ENCODE measurements around the gene TMEM134.

Gene TMEM134

GRCh38 chr11:67455054-67455453 lies 14.0 kb downstream of the TMEM134 start, which contains the start of gene CABP4:
Gene CABP4, plus strand, starts transcription at chr11:67455354. Its CDS starts 70 bp downstream, at chr11:67455424.
- no peak for DNase-seq

- DNase-seq, result no peak
These were observed 15.0 kb downstream of the TMEM134 start for GRCh38 chr11:67453816-67454732.

GRCh38 chr11:67452141-67452952 lies 16.7 kb downstream of the TMEM134 start, which contains the start of gene GPR152:
Gene GPR152, minus strand, starts transcription at chr11:67452729. Its CDS starts 5 bp downstream, at chr11:67452724.
- no peak for DNase-seq

GRCh38 chr11:67451658-67451976 lies 17.4 kb downstream of the TMEM134 start:
- no peak for DNase-seq

- no peak for DNase-seq
These were observed 18.0 kb downstream of the TMEM134 start for GRCh38 chr11:67450796-67451657.

- DNase-seq, result no peak
These were observed 19.8 kb downstream of the TMEM134 start for GRCh38 chr11:67449116-67449844.

- DNase-seq, result no peak
These were observed 20.8 kb downstream of the TMEM134 start for GRCh38 chr11:67448220-67448609.

GRCh38 chr11:67445515-67445914 lies 23.5 kb downstream of the TMEM134 start:
- DNase-seq, result no peak

- no peak for DNase-seq
These were observed 26.3 kb downstream of the TMEM134 start for GRCh38 chr11:67442504-67443404.

GRCh38 chr11:67441731-67442351 lies 27.2 kb downstream of the TMEM134 start:
- DNase-seq, result no peak

- DNase-seq, result no peak
These were observed 27.9 kb downstream of the TMEM134 start for GRCh38 chr11:67441098-67441563.

GRCh38 chr11:67440229-67441097 lies 28.6 kb downstream of the TMEM134 start:
- no peak for DNase-seq

- no peak for DNase-seq
These were observed 29.5 kb downstream of the TMEM134 start for GRCh38 chr11:67439321-67440228.

GRCh38 chr11:67438158-67438902 lies 30.7 kb downstream of the TMEM134 start:
- DNase-seq, result no peak

GRCh38 chr11:67437809-67438157 lies 31.3 kb downstream of the TMEM134 start:
- DNase-seq, result no peak

GRCh38 chr11:67437082-67437808 lies 31.8 kb downstream of the TMEM134 start, which contains the start of gene PTPRCAP:
Gene PTPRCAP, minus strand, starts transcription at chr11:67437682. Its CDS starts 63 bp downstream, at chr11:67437619.
- DNase-seq, result no peak
